HepG2 (cell line): ENCODE measurements around the gene CACNA1D. TPM values are rescaled to one million over a fixed set of nuclear protein-coding genes. Genes with fewer than 3 reads are reported as not detected.

Source experiments
- BHLHE40 ChIP-seq: IDR thresholded peaks from 2 replicates; pipeline ENCODE4 v1.6.1; 2011; ENCODE audit warnings: low read length, improper control_type of control experiment
- BORCS8-MEF2B ChIP-seq: sonication (generic); formaldehyde crosslinking; IDR thresholded peaks from 2 replicates; pipeline ENCODE4 v1.8.0; 2022; ENCODE audit warnings: mild to moderate bottlenecking, missing genetic modification reagents
- CHD2 ChIP-seq: IDR thresholded peaks from 2 replicates; pipeline ENCODE4 v1.6.1; 2011; ENCODE audit warnings: low read depth, low read length, improper control_type of control experiment
- DBP ChIP-seq: sonication (generic); formaldehyde crosslinking; IDR thresholded peaks from 2 replicates; pipeline ENCODE4 v1.4.0; 2020; ENCODE audit warnings: missing genetic modification reagents; ENCODE audit errors: not compliant biosample characterization
- HMG20B ChIP-seq: conservative IDR thresholded peaks from 2 replicates; pipeline ENCODE4 v1.6.1; 2016; ENCODE audit warnings: missing genetic modification reagents, missing compliant biosample characterization
- HOXA9 ChIP-seq: sonication (generic); formaldehyde crosslinking; IDR thresholded peaks from 2 replicates; pipeline ENCODE4 v1.8.1; 2022; ENCODE audit warnings: missing genetic modification reagents, mild to moderate bottlenecking, moderate library complexity, borderline replicate concordance
- IRX3 ChIP-seq: sonication (generic); formaldehyde crosslinking; IDR thresholded peaks from 2 replicates; pipeline ENCODE4 v1.8.1; 2023; ENCODE audit warnings: mild to moderate bottlenecking, low read depth, missing genetic modification reagents, borderline replicate concordance
- JUNB ChIP-seq: sonication (generic); formaldehyde crosslinking; IDR thresholded peaks from 2 replicates; pipeline ENCODE4 v1.8.0; 2022; ENCODE audit warnings: missing genetic modification reagents, mild to moderate bottlenecking, borderline replicate concordance
- KLF12 ChIP-seq: sonication (generic); formaldehyde crosslinking; IDR thresholded peaks from 2 replicates; pipeline ENCODE4 v1.4.0; 2020; ENCODE audit warnings: missing genetic modification reagents, borderline replicate concordance
- KLF13 ChIP-seq: sonication (generic); formaldehyde crosslinking; IDR thresholded peaks from 2 replicates; pipeline ENCODE4 v1.4.0; 2020; ENCODE audit warnings: mild to moderate bottlenecking, missing genetic modification reagents
- PAF1 ChIP-seq: IDR thresholded peaks from 2 replicates; pipeline ENCODE4 v1.6.1; 2016; ENCODE audit warnings: missing genetic modification reagents, missing compliant biosample characterization
- PCBP1 ChIP-seq: fragments of 200-400 bp; formaldehyde crosslinking; IDR thresholded peaks from 2 replicates; pipeline ENCODE4 v1.6.1; 2017; ENCODE audit warnings: mild to moderate bottlenecking, low read depth, low read length, borderline replicate concordance
- RARG ChIP-seq: sonication (generic); formaldehyde crosslinking; IDR thresholded peaks from 2 replicates; pipeline ENCODE4 v1.4.0; 2020; ENCODE audit warnings: low read depth, mild to moderate bottlenecking, missing genetic modification reagents
- RBM22 ChIP-seq: fragments of 200-400 bp; formaldehyde crosslinking; optimal IDR thresholded peaks from 2 replicates; pipeline ENCODE3; 2017; ENCODE audit warnings: mild to moderate bottlenecking, low read length, moderate library complexity
- SCMH1 ChIP-seq: sonication (generic); formaldehyde crosslinking; IDR thresholded peaks from 2 replicates; pipeline ENCODE4 v1.9.0; 2021; ENCODE audit warnings: missing genetic modification reagents, mild to moderate bottlenecking, borderline replicate concordance
- SOX5 ChIP-seq: IDR thresholded peaks from 2 replicates; pipeline ENCODE4 v1.6.1; 2016; ENCODE audit warnings: borderline replicate concordance
- TCF12 ChIP-seq, 2 experiments: fragments of 450-650 bp in 1 of 2; sonication (generic) in 1 of 2; formaldehyde crosslinking in 1 of 2; IDR thresholded peaks; 2 replicates each; pipeline versions ENCODE4 v1.6.1 to v1.8.0; 2017 to 2022; ENCODE audit warnings: antibody characterized with exemption in 1 of 2, mild to moderate bottlenecking in 1 of 2, missing genetic modification reagents in 1 of 2, moderate library complexity in 1 of 2
- THAP11 ChIP-seq: IDR thresholded peaks from 2 replicates; pipeline ENCODE4 v1.6.1; 2016; ENCODE audit warnings: missing biosample characterization, missing genetic modification reagents
- TOE1 ChIP-seq: sonication (generic); formaldehyde crosslinking; IDR thresholded peaks from 2 replicates; pipeline ENCODE4 v1.4.0; 2020; ENCODE audit warnings: mild to moderate bottlenecking, missing genetic modification reagents
- XRCC5 ChIP-seq: fragments of 200-400 bp; formaldehyde crosslinking; optimal IDR thresholded peaks from 2 replicates; pipeline ENCODE3; 2017; ENCODE audit warnings: mild to moderate bottlenecking, low read length
- ZBTB21 ChIP-seq: sonication (generic); formaldehyde crosslinking; IDR thresholded peaks from 2 replicates; pipeline ENCODE4 v1.4.0; 2020; ENCODE audit warnings: missing genetic modification reagents
- ZNF329 ChIP-seq: sonication (generic); formaldehyde crosslinking; IDR thresholded peaks from 2 replicates; pipeline ENCODE4 v1.9.0; 2021; ENCODE audit warnings: low read depth, mild to moderate bottlenecking, missing genetic modification reagents
- ZNF484 ChIP-seq: sonication (generic); formaldehyde crosslinking; IDR thresholded peaks from 2 replicates; pipeline ENCODE4 v1.5.1; 2020; ENCODE audit warnings: mild to moderate bottlenecking, low read depth, missing genetic modification reagents, borderline replicate concordance
- ZNF724P ChIP-seq: sonication (generic); formaldehyde crosslinking; IDR thresholded peaks from 2 replicates; pipeline ENCODE4 v1.8.0; 2022; ENCODE audit warnings: missing genetic modification reagents, borderline replicate concordance
- ZNF746 ChIP-seq: sonication (generic); formaldehyde crosslinking; IDR thresholded peaks from 2 replicates; pipeline ENCODE4 v1.8.0; 2022; ENCODE audit warnings: mild to moderate bottlenecking, missing genetic modification reagents
- polyA plus RNA-seq, 8 experiments: library from polyadenylated mRNA; depleted of rRNA in 3 of 8; stranded (reverse) in 7 of 8; unstranded in 1 of 8; fragments of >200 nt; fragmentation: Illumina TruSeq in 4 of 8; extraction: Trizol in 4 of 8; gene quantifications; 2 replicates each; pipeline versions ENCODE4 v1.2.1 to v1.2.3, GENCODE V29; 2011 to 2016; ENCODE audit warnings: low read depth in 4 of 8, missing spikeins in 1 of 8, mixed read lengths in 1 of 8; ENCODE audit not compliant: insufficient read depth in 1 of 8
- total RNA-seq, 5 experiments: library from RNA; depleted of rRNA; stranded (reverse); fragments of >200 nt; fragmentation: Illumina TruSeq; extraction: Trizol; gene quantifications; 2 replicates each; pipeline ENCODE4 v1.2.3, GENCODE V29; 2016; ENCODE audit warnings: low read depth in 1 of 5
- TF ChIP-seq, protein P1 (sequence below): sonication (generic); formaldehyde crosslinking; conservative IDR thresholded peaks from 2 replicates; pipeline ENCODE4 v1.8.1; 2023; ENCODE audit warnings: missing genetic modification reagents
- TF ChIP-seq, protein P2 (sequence below): sonication (generic); formaldehyde crosslinking; IDR thresholded peaks from 2 replicates; pipeline ENCODE4 v1.5.0; 2020; ENCODE audit warnings: mild to moderate bottlenecking, missing genetic modification reagents, moderate library complexity

Gene CACNA1D
- total and polyA plus RNA-seq, 2 of the 13 experiments (the other 11 are each of a cell fraction or from before 2014, with no cell fraction given): 0.26 to 0.38 TPM

DNA sequence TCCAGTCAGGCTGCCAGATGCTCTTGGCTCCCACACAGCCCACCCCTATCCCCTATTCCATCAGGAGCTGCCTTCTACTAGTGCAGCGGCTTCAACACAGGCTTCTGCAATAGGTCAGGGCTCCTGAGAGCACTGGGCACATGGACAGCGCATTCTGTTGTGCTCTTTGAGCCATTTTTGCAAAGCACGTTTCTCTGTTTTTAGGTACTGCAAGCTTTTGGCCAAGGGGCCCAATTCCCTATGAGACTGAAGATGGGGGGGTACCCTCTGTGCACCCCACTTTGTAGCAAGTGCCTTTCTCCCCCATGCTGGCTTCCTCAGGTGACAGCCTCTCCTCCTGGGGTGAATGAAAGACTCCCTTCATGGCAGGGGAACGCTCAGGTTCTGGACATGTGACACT is 320.7 kb downstream of the CACNA1D start (continued):
- TF ChIP-seq BHLHE40 (no peak), SOX5 (no peak), ZNF724P (CRISPR knock-in tag) (no peak), RARG (CRISPR knock-in tag) (no peak), RBM22 (peak; percentile 37), THAP11 (CRISPR knock-in tag) (no peak), CHD2 (no peak), ZNF329 (CRISPR knock-in tag) (no peak), JUNB (CRISPR knock-in tag) (no peak), SCMH1 (CRISPR knock-in tag) (no peak), DBP (no peak), PAF1 (CRISPR knock-in tag) (peak; percentile 68; the same call in 1 of the 2 replicates), XRCC5 (no peak), KLF13 (no peak), TOE1 (CRISPR knock-in tag) (no peak), IRX3 (CRISPR knock-in tag) (no peak), PCBP1 (no peak), ZNF484 (CRISPR knock-in tag) (no peak), HOXA9 (CRISPR knock-in tag) (no peak), ZNF746 (CRISPR knock-in tag) (no peak), ZBTB21 (CRISPR knock-in tag) (no peak), HMG20B (CRISPR knock-in tag) (no peak), BORCS8-MEF2B (CRISPR knock-in tag) (no peak), TCF12 (IDR thresholded peaks at IDR 0.05) (no peak), TCF12 (CRISPR knock-in tag; IDR thresholded peaks at IDR 0.05) (no peak), KLF12 (CRISPR knock-in tag) (no peak)
- TF ChIP-seq, protein P1, sequence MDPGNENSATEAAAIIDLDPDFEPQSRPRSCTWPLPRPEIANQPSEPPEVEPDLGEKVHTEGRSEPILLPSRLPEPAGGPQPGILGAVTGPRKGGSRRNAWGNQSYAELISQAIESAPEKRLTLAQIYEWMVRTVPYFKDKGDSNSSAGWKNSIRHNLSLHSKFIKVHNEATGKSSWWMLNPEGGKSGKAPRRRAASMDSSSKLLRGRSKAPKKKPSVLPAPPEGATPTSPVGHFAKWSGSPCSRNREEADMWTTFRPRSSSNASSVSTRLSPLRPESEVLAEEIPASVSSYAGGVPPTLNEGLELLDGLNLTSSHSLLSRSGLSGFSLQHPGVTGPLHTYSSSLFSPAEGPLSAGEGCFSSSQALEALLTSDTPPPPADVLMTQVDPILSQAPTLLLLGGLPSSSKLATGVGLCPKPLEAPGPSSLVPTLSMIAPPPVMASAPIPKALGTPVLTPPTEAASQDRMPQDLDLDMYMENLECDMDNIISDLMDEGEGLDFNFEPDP (CRISPR knock-in tag): no peak
- TF ChIP-seq, protein P2, sequence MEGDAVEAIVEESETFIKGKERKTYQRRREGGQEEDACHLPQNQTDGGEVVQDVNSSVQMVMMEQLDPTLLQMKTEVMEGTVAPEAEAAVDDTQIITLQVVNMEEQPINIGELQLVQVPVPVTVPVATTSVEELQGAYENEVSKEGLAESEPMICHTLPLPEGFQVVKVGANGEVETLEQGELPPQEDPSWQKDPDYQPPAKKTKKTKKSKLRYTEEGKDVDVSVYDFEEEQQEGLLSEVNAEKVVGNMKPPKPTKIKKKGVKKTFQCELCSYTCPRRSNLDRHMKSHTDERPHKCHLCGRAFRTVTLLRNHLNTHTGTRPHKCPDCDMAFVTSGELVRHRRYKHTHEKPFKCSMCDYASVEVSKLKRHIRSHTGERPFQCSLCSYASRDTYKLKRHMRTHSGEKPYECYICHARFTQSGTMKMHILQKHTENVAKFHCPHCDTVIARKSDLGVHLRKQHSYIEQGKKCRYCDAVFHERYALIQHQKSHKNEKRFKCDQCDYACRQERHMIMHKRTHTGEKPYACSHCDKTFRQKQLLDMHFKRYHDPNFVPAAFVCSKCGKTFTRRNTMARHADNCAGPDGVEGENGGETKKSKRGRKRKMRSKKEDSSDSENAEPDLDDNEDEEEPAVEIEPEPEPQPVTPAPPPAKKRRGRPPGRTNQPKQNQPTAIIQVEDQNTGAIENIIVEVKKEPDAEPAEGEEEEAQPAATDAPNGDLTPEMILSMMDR: no peak
